ENCODE data around the gene GRK6.

GRCh38 chr5:177409043-177409801 lies 17.3 kb upstream of the GRK6 start, which contains the start of gene F12:
- TF ChIP-seq POLR2A (IDR thresholded peaks at IDR 0.05), result no peak
- no peak for TF ChIP-seq CTCF (IDR thresholded peaks at IDR 0.05)
- no peak for TF ChIP-seq EP300 (IDR thresholded peaks at IDR 0.05)

Data from tibial nerve (tissue), 4 donors.